Activated CD4-positive, alpha-beta T cell treated with anti-CD3 and anti-CD28 coated beads, Interleukin-2, amount 10 ng/mL, durations not matched to agents 24 days and 14 days (primary cell): ENCODE data around the gene SCN8A. TPM values are rescaled to one million over a fixed set of nuclear protein-coding genes. Genes with fewer than 3 reads are reported as not detected.

Experiments used
- DNase-seq: peaks from one replicate; pipeline ENCODE4 v3.0.0; 2022
- H3K27ac Mint-ChIP-seq: one replicate; pipeline ENCODE4 v1.8.0; 2022; ENCODE audit warnings: mild to moderate bottlenecking, mixed read lengths
- H3K27me3 Mint-ChIP-seq: one replicate; pipeline ENCODE4 v1.8.0; 2022; ENCODE audit warnings: mixed read lengths
- H3K36me3 Mint-ChIP-seq: one replicate; pipeline ENCODE4 v1.8.0; 2022; ENCODE audit warnings: low read depth, mild to moderate bottlenecking, mixed read lengths
- H3K4me1 Mint-ChIP-seq: one replicate; pipeline ENCODE4 v1.8.0; 2021; ENCODE audit warnings: mixed read lengths
- H3K4me3 Mint-ChIP-seq: one replicate; pipeline ENCODE4 v1.8.0; 2022; ENCODE audit warnings: mild to moderate bottlenecking, moderate library complexity, mixed read lengths
- H3K9me3 Mint-ChIP-seq: one replicate; pipeline ENCODE4 v1.8.0; 2021; ENCODE audit warnings: mixed read lengths
- intact Hi-C: fragments of 100-400 bp; cut with micrococcal nuclease; formaldehyde crosslinking; loops from one replicate; pipeline ENCODE4 v1.15.1; 2023
- total RNA-seq: library from RNA; stranded (reverse); gene quantifications from 2 replicates; pipeline ENCODE4 v1.2.3, GENCODE V29; 2022

The SCN8A gene
- total RNA-seq, 1 donor from 2014 or later: 0.12 TPM

GRCh38 chr12:51759175-51759574 lies 168.1 kb downstream of the SCN8A start:
- no peaks in the 10 kb centered on the region for H3K4me1 Mint-ChIP-seq
- no peak overlapping the region for H3K4me3 Mint-ChIP-seq
- DNase-seq: no peak
- no peak overlapping the region for H3K27ac Mint-ChIP-seq
- H3K36me3 Mint-ChIP-seq: no peaks in the 10 kb centered on the region
- intact Hi-C loops: no loop called here
- H3K9me3 Mint-ChIP-seq: no peaks in the 10 kb centered on the region
- peaks cover 15% of the 10 kb centered on the region for H3K27me3 Mint-ChIP-seq

GRCh38 chr12:51759695-51760094 lies 168.7 kb downstream of the SCN8A start:
- Mint-ChIP-seq H3K36me3 (no peaks in the 10 kb centered on the region), H3K4me3 (no peak overlapping the region), H3K4me1 (no peaks in the 10 kb centered on the region), H3K27ac (no peak overlapping the region), H3K9me3 (no peaks in the 10 kb centered on the region), H3K27me3 (peaks cover 10% of the 10 kb centered on the region)
- no peak for DNase-seq
- intact Hi-C loops: no loop called here

- no peak overlapping the region for H3K4me3 Mint-ChIP-seq
- no peaks in the 10 kb centered on the region for H3K4me1 Mint-ChIP-seq
- intact Hi-C loops: no loop called here
- no peak overlapping the region for H3K27ac Mint-ChIP-seq
- no peak for DNase-seq
- peaks cover 9% of the 10 kb centered on the region for H3K27me3 Mint-ChIP-seq
- no peaks in the 10 kb centered on the region for H3K9me3 Mint-ChIP-seq
- H3K36me3 Mint-ChIP-seq: no peaks in the 10 kb centered on the region
These were observed 169.2 kb downstream of the SCN8A start for GRCh38 chr12:51760231-51760630.

GRCh38 chr12:51763743-51764142 lies 172.7 kb downstream of the SCN8A start:
- peaks cover 9% of the 10 kb centered on the region for H3K27me3 Mint-ChIP-seq
- H3K4me3 Mint-ChIP-seq: no peak overlapping the region
- H3K4me1 Mint-ChIP-seq: no peaks in the 10 kb centered on the region
- no peaks in the 10 kb centered on the region for H3K9me3 Mint-ChIP-seq
- DNase-seq: no peak
- no peak overlapping the region for H3K27ac Mint-ChIP-seq
- H3K36me3 Mint-ChIP-seq: no peaks in the 10 kb centered on the region
- intact Hi-C loops: no loop called here

- intact Hi-C loops: no loop called here
- Mint-ChIP-seq H3K36me3 (no peaks in the 10 kb centered on the region), H3K27me3 (peaks cover 9% of the 10 kb centered on the region), H3K4me1 (no peaks in the 10 kb centered on the region), H3K9me3 (no peaks in the 10 kb centered on the region), H3K4me3 (no peak overlapping the region), H3K27ac (no peak overlapping the region)
- DNase-seq: no peak
These were observed 175.1 kb downstream of the SCN8A start for GRCh38 chr12:51766067-51766676.

GRCh38 chr12:51771008-51771407 lies 180.0 kb downstream of the SCN8A start:
- H3K27me3 Mint-ChIP-seq: peaks cover 6% of the 10 kb centered on the region
- H3K27ac Mint-ChIP-seq: no peak overlapping the region
- DNase-seq: no peak
- no peaks in the 10 kb centered on the region for H3K36me3 Mint-ChIP-seq
- H3K9me3 Mint-ChIP-seq: no peaks in the 10 kb centered on the region
- H3K4me3 Mint-ChIP-seq: no peak overlapping the region
- no peaks in the 10 kb centered on the region for H3K4me1 Mint-ChIP-seq
- intact Hi-C loops: no loop called here

- intact Hi-C loops: no loop called here
- no peak overlapping the region for H3K4me3 Mint-ChIP-seq
- no peaks in the 10 kb centered on the region for H3K4me1 Mint-ChIP-seq
- peaks cover 4% of the 10 kb centered on the region for H3K27me3 Mint-ChIP-seq
- no peaks in the 10 kb centered on the region for H3K36me3 Mint-ChIP-seq
- H3K9me3 Mint-ChIP-seq: no peaks in the 10 kb centered on the region
- DNase-seq: no peak
- no peak overlapping the region for H3K27ac Mint-ChIP-seq
These were observed 182.3 kb downstream of the SCN8A start for GRCh38 chr12:51773145-51773869.

- H3K4me1 Mint-ChIP-seq: no peaks in the 10 kb centered on the region
- no peaks in the 10 kb centered on the region for H3K9me3 Mint-ChIP-seq
- DNase-seq: no peak
- peaks cover 4% of the 10 kb centered on the region for H3K27me3 Mint-ChIP-seq
- no peak overlapping the region for H3K4me3 Mint-ChIP-seq
- H3K27ac Mint-ChIP-seq: no peak overlapping the region
- intact Hi-C loops: no loop called here
- H3K36me3 Mint-ChIP-seq: no peaks in the 10 kb centered on the region
These were observed 183.9 kb downstream of the SCN8A start for GRCh38 chr12:51774933-51775332.

GRCh38 chr12:51777457-51777856 lies 186.4 kb downstream of the SCN8A start:
- Mint-ChIP-seq H3K4me1 (no peaks in the 10 kb centered on the region), H3K9me3 (no peaks in the 10 kb centered on the region), H3K27me3 (peaks cover 8% of the 10 kb centered on the region), H3K4me3 (no peak overlapping the region), H3K36me3 (no peaks in the 10 kb centered on the region), H3K27ac (no peak overlapping the region)
- DNase-seq: no peak
- intact Hi-C loops: no loop called here

- Mint-ChIP-seq H3K4me3 (no peak overlapping the region), H3K27me3 (peaks cover 9% of the 10 kb centered on the region), H3K9me3 (no peaks in the 10 kb centered on the region), H3K4me1 (no peaks in the 10 kb centered on the region), H3K27ac (no peak overlapping the region), H3K36me3 (no peaks in the 10 kb centered on the region)
- intact Hi-C loops: no loop called here
- DNase-seq: no peak
These were observed 186.9 kb downstream of the SCN8A start for GRCh38 chr12:51777973-51778372.

GRCh38 chr12:51779876-51780275 lies 188.8 kb downstream of the SCN8A start:
- H3K36me3 Mint-ChIP-seq: no peaks in the 10 kb centered on the region

GRCh38 chr12:51784688-51785087 lies 193.7 kb downstream of the SCN8A start:
- Mint-ChIP-seq H3K9me3 (no peaks in the 10 kb centered on the region), H3K27ac (no peak overlapping the region), H3K4me1 (peaks cover 3% of the 10 kb centered on the region), H3K4me3 (no peak overlapping the region), H3K27me3 (peaks cover 7% of the 10 kb centered on the region), H3K36me3 (no peaks in the 10 kb centered on the region)
- no peak for DNase-seq
- intact Hi-C loops: no loop called here

More at GRCh38 chr12:51779876-51780275, 188.8 kb downstream of the SCN8A start:
- no peak overlapping the region for H3K4me3 Mint-ChIP-seq
- DNase-seq: no peak
- H3K4me1 Mint-ChIP-seq: peaks cover under 1% of the 10 kb centered on the region
- no peaks in the 10 kb centered on the region for H3K9me3 Mint-ChIP-seq
- no peak overlapping the region for H3K27ac Mint-ChIP-seq
- intact Hi-C loops: no loop called here
- H3K27me3 Mint-ChIP-seq: peaks cover 9% of the 10 kb centered on the region

- no peaks in the 10 kb centered on the region for H3K36me3 Mint-ChIP-seq
- H3K27ac Mint-ChIP-seq: no peak overlapping the region
- H3K4me1 Mint-ChIP-seq: peaks cover 3% of the 10 kb centered on the region
- H3K4me3 Mint-ChIP-seq: no peak overlapping the region
- intact Hi-C loops: no loop called here
- H3K27me3 Mint-ChIP-seq: peaks cover 4% of the 10 kb centered on the region
- H3K9me3 Mint-ChIP-seq: no peaks in the 10 kb centered on the region
- DNase-seq: no peak
These were observed 194.9 kb downstream of the SCN8A start for GRCh38 chr12:51785906-51786305.

- H3K4me1 Mint-ChIP-seq: peaks cover 3% of the 10 kb centered on the region
- no peaks in the 10 kb centered on the region for H3K9me3 Mint-ChIP-seq
- DNase-seq: no peak
- no peaks in the 10 kb centered on the region for H3K36me3 Mint-ChIP-seq
- H3K4me3 Mint-ChIP-seq: no peak overlapping the region
- no peak overlapping the region for H3K27ac Mint-ChIP-seq
- intact Hi-C loops: no loop called here
- H3K27me3 Mint-ChIP-seq: peaks cover 4% of the 10 kb centered on the region
These were observed 197.8 kb downstream of the SCN8A start for GRCh38 chr12:51788876-51789275.

GRCh38 chr12:51792417-51792816 lies 201.4 kb downstream of the SCN8A start:
- no peak for DNase-seq
- Mint-ChIP-seq H3K36me3 (no peaks in the 10 kb centered on the region), H3K9me3 (no peaks in the 10 kb centered on the region), H3K27me3 (peaks cover 1% of the 10 kb centered on the region), H3K27ac (no peak overlapping the region), H3K4me3 (no peak overlapping the region), H3K4me1 (no peaks in the 10 kb centered on the region)
- intact Hi-C loops: no loop called here
